ENCODE results near the gene TNNI3K. TPM values are rescaled to one million over a fixed set of nuclear protein-coding genes. Genes with fewer than 3 reads are reported as not detected.

The TNNI3K gene
- polyA plus RNA-seq, 1 donor (not counting 4 experiments of a cell fraction or from before 2014, with no cell fraction given): 0.41 TPM

GRCh38 chr1:74522148-74522547 is 287.0 kb downstream of the TNNI3K start:
- Histone ChIP-seq H3K27me3 (ENCODE audit: control insufficient read depth, extremely low read depth, insufficient read depth, low read length) (no peaks in the 10 kb centered on the region), H3K4me3 (ENCODE audit: control insufficient read depth in 2 of 3, extremely low read depth in 1 of 3, insufficient read depth in 2 of 3, low read depth in 1 of 3, low read length in 3 of 3) (no peak overlapping the region), H3K27ac (ENCODE audit: control insufficient read depth, insufficient read depth, low read length) (no peak overlapping the region), H3K79me2 (ENCODE audit: control insufficient read depth, insufficient read depth, low read length) (no peaks in the 10 kb centered on the region), H3K9me3 (ENCODE audit: control insufficient read depth, low read depth, low read length) (no peaks in the 10 kb centered on the region), H4K20me1 (ENCODE audit: control insufficient read depth, extremely low read depth, insufficient read depth, low read length) (no peaks in the 10 kb centered on the region), H3K9me1 (ENCODE audit: control insufficient read depth, extremely low read depth, insufficient read depth, low read length) (no peaks in the 10 kb centered on the region), H3K4me2 (ENCODE audit: control insufficient read depth, extremely low read depth, insufficient read depth, low read depth, low read length) (no peak overlapping the region), H3K9ac (ENCODE audit: control insufficient read depth, extremely low read depth, insufficient read depth, low read length) (no peak overlapping the region), H3K4me1 (ENCODE audit: control insufficient read depth, extremely low read depth, insufficient read depth, low read length) (no peaks in the 10 kb centered on the region), H3K36me3 (ENCODE audit: control insufficient read depth in 2 of 2, extremely low read depth in 1 of 2, insufficient read depth in 2 of 2, low read length in 2 of 2) (no peaks in the 10 kb centered on the region), H2AFZ (ENCODE audit: control insufficient read depth, low read length) (no peak overlapping the region)
- DNase-seq (ENCODE audit: low read depth, low spot score): no peak
- no peak for TF ChIP-seq EZH2 (IDR thresholded peaks at IDR 0.05; ENCODE audit: low read length)
- TF ChIP-seq CTCF (optimal IDR thresholded peaks at IDR 0.05 in 1 of 3, IDR thresholded peaks at IDR 0.05 in 1 of 3, conservative IDR thresholded peaks at IDR 0.05 in 1 of 3; ENCODE audit: extremely low read depth in 1 of 3, insufficient read depth in 2 of 3, low read length in 3 of 3): no peak
- dilution Hi-C loops (cut with MboI; ENCODE audit: extremely low pct_ligation_motif_present, low sequenced_read_pairs): no loop called here
- no peak for FAIRE-seq

GRCh38 chr1:74523873-74524480 is 288.8 kb downstream of the TNNI3K start:
- DNase-seq (ENCODE audit: low read depth, low spot score): no peak
- H3K4me3 ChIP-seq (ENCODE audit: control insufficient read depth in 2 of 3, extremely low read depth in 1 of 3, insufficient read depth in 2 of 3, low read depth in 1 of 3, low read length in 3 of 3): no peak overlapping the region
- H4K20me1 ChIP-seq (ENCODE audit: control insufficient read depth, extremely low read depth, insufficient read depth, low read length): no peaks in the 10 kb centered on the region
- TF ChIP-seq EZH2 (IDR thresholded peaks at IDR 0.05; ENCODE audit: low read length): no peak
- no peak for TF ChIP-seq CTCF (optimal IDR thresholded peaks at IDR 0.05 in 1 of 3, IDR thresholded peaks at IDR 0.05 in 1 of 3, conservative IDR thresholded peaks at IDR 0.05 in 1 of 3; ENCODE audit: extremely low read depth in 1 of 3, insufficient read depth in 2 of 3, low read length in 3 of 3)
- H3K4me2 ChIP-seq (ENCODE audit: control insufficient read depth, extremely low read depth, insufficient read depth, low read depth, low read length): no peak overlapping the region
- H3K9me1 ChIP-seq (ENCODE audit: control insufficient read depth, extremely low read depth, insufficient read depth, low read length): no peaks in the 10 kb centered on the region
- dilution Hi-C loops (cut with MboI; ENCODE audit: extremely low pct_ligation_motif_present, low sequenced_read_pairs): no loop called here
- no peak overlapping the region for H3K9ac ChIP-seq (ENCODE audit: control insufficient read depth, extremely low read depth, insufficient read depth, low read length)
- H3K9me3 ChIP-seq (ENCODE audit: control insufficient read depth, low read depth, low read length): no peaks in the 10 kb centered on the region
- FAIRE-seq: no peak
- H3K27ac ChIP-seq (ENCODE audit: control insufficient read depth, insufficient read depth, low read length): no peak overlapping the region
- H3K4me1 ChIP-seq (ENCODE audit: control insufficient read depth, extremely low read depth, insufficient read depth, low read length): no peaks in the 10 kb centered on the region
- H2AFZ ChIP-seq (ENCODE audit: control insufficient read depth, low read length): no peak overlapping the region
- H3K79me2 ChIP-seq (ENCODE audit: control insufficient read depth, insufficient read depth, low read length): no peaks in the 10 kb centered on the region
- H3K36me3 ChIP-seq (ENCODE audit: control insufficient read depth in 2 of 2, extremely low read depth in 1 of 2, insufficient read depth in 2 of 2, low read length in 2 of 2): no peaks in the 10 kb centered on the region
- no peaks in the 10 kb centered on the region for H3K27me3 ChIP-seq (ENCODE audit: control insufficient read depth, extremely low read depth, insufficient read depth, low read length)
